ENCODE measurements around the gene BCO2.

Gene BCO2

DNA sequence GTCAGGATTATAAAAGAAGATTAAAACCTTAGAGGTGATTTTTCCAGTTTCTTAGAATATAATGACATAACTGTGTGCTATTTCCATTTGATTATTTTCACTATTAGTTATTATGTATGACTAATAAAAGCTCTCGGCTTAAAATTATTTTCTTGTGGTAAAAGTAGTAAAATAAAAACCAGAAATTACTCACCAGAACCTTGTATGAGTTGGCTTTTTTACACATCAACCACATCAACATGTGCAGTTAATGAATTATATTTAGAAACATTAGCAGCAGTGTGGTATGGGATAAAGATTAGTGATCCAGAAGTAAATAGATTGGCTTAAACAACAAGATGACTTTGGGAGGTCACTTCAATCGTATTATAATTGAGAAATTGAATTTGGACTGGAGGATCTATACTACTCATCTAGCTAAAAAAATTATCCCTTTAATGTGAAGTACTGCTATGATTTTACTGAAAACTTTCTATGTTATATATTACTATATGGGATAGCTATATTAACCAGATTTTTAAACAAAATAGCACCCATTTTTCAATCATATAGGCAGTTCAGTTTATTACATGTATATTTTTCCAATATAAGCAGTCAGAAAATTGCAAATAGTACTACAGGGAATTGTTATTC, 2.8 kb upstream of the BCO2 start (continued):
- no peak for TF ChIP-seq SP3 (tag by site-specific recombination; IDR thresholded peaks at IDR 0.05)
- no peak for TF ChIP-seq OVOL3 (tag by site-specific recombination; IDR thresholded peaks at IDR 0.05)
- no peak for TF ChIP-seq MZF1 (tag by site-specific recombination; IDR thresholded peaks at IDR 0.05; ENCODE audit: borderline replicate concordance)
- no peak for TF ChIP-seq ZNF501 (tag by site-specific recombination; IDR thresholded peaks at IDR 0.05)
- no peak for TF ChIP-seq ZNF311 (tag by site-specific recombination; IDR thresholded peaks at IDR 0.05; ENCODE audit: borderline replicate concordance)
- TF ChIP-seq ZNF747 (tag by site-specific recombination; IDR thresholded peaks at IDR 0.05): no peak
- no peak for TF ChIP-seq BCL11A (tag by site-specific recombination; IDR thresholded peaks at IDR 0.05; ENCODE audit: low read depth)
- no peak for TF ChIP-seq ZNF785 (tag by site-specific recombination; IDR thresholded peaks at IDR 0.05)

- Histone ChIP-seq H3K4me1 (ENCODE audit: control insufficient read depth, insufficient read depth, low read length) (peaks cover 3% of the 10 kb centered on the region; the same call in 1 of the 2 replicates), H3K36me3 (ENCODE audit: control insufficient read depth in 2 of 2, insufficient read depth in 1 of 2, low read length in 2 of 2) (no peaks in the 10 kb centered on the region), H3K4me3 (ENCODE audit: low read depth, low read length) (no peak overlapping the region), H3K9me3 (ENCODE audit: control insufficient read depth, insufficient read depth, low read depth, low read length) (no peaks in the 10 kb centered on the region), H3K27ac (ENCODE audit: extremely low read depth, low read depth, low read length) (no peak overlapping the region)
- TF ChIP-seq, protein P1, sequence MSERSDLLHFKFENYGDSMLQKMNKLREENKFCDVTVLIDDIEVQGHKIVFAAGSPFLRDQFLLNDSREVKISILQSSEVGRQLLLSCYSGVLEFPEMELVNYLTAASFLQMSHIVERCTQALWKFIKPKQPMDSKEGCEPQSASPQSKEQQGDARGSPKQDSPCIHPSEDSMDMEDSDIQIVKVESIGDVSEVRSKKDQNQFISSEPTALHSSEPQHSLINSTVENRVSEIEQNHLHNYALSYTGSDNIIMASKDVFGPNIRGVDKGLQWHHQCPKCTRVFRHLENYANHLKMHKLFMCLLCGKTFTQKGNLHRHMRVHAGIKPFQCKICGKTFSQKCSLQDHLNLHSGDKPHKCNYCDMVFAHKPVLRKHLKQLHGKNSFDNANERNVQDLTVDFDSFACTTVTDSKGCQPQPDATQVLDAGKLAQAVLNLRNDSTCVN (tag by site-specific recombination; optimal IDR thresholded peaks at IDR 0.05): no peak
- TF ChIP-seq ZBTB17 (tag by site-specific recombination; IDR thresholded peaks at IDR 0.05): no peak
- no peak for TF ChIP-seq ZNF529 (tag by site-specific recombination; IDR thresholded peaks at IDR 0.05; ENCODE audit: insufficient replicate concordance)
- no peak for TF ChIP-seq ZNF701 (tag by site-specific recombination; IDR thresholded peaks at IDR 0.05)
- no peak for TF ChIP-seq ZNF221 (tag by site-specific recombination; IDR thresholded peaks at IDR 0.05; ENCODE audit: borderline replicate concordance)
- 0 out of 2 replicates have a peak, but pooled peaks have one; percentile 29 for TF ChIP-seq PRDM1 (tag by site-specific recombination; IDR thresholded peaks at IDR 0.05)
- no peak for TF ChIP-seq ZSCAN18 (tag by site-specific recombination; IDR thresholded peaks at IDR 0.05)
- CTCF ChIA-PET: interaction anchor here (1.2 to 1.9 kb wide), 2 partner anchors 12 to 60 kb away, joined by 3 to 10 read pairs; no protein-coding TSS in a partner anchor
- POLR2A ChIA-PET: no interaction called here
These were observed 2.2 kb upstream of the BCO2 start for GRCh38 chr11:112173152-112173551.

GRCh38 chr11:112175599-112175952, 264 bp downstream of the BCO2 start:
- H3K9me3 ChIP-seq (ENCODE audit: control insufficient read depth, insufficient read depth, low read depth, low read length): no peaks in the 10 kb centered on the region
- no peak for TF ChIP-seq ZNF426 (tag by site-specific recombination; IDR thresholded peaks at IDR 0.05)
- peak; percentile 57 for TF ChIP-seq ZBTB17 (tag by site-specific recombination; IDR thresholded peaks at IDR 0.05)
- TF ChIP-seq, protein P2, sequence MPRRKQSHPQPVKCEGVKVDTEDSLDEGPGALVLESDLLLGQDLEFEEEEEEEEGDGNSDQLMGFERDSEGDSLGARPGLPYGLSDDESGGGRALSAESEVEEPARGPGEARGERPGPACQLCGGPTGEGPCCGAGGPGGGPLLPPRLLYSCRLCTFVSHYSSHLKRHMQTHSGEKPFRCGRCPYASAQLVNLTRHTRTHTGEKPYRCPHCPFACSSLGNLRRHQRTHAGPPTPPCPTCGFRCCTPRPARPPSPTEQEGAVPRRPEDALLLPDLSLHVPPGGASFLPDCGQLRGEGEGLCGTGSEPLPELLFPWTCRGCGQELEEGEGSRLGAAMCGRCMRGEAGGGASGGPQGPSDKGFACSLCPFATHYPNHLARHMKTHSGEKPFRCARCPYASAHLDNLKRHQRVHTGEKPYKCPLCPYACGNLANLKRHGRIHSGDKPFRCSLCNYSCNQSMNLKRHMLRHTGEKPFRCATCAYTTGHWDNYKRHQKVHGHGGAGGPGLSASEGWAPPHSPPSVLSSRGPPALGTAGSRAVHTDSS (tag by site-specific recombination; IDR thresholded peaks at IDR 0.05): peak; percentile 71
- TF ChIP-seq ZNF335 (tag by site-specific recombination; conservative IDR thresholded peaks at IDR 0.05): peak; percentile 2
- no peak for TF ChIP-seq OSR2 (tag by site-specific recombination; IDR thresholded peaks at IDR 0.05)
- no peak for TF ChIP-seq ZNF157 (tag by site-specific recombination; IDR thresholded peaks at IDR 0.05)
- H3K36me3 ChIP-seq (ENCODE audit: control insufficient read depth in 2 of 2, insufficient read depth in 1 of 2, low read length in 2 of 2): no peaks in the 10 kb centered on the region
- POLR2A ChIA-PET: no interaction called here
- no peak overlapping the region for H3K27ac ChIP-seq (ENCODE audit: extremely low read depth, low read depth, low read length)
- CTCF ChIA-PET: interaction anchor here (0.5 to 5.2 kb wide), 18 partner anchors 8 to 1622 kb away, joined by 3 to 64 read pairs (median 4); no protein-coding TSS in a partner anchor
- H3K4me1 ChIP-seq (ENCODE audit: control insufficient read depth, insufficient read depth, low read length): peaks cover 3% of the 10 kb centered on the region; the same call in 1 of the 2 replicates
- peak overlapping the region; percentile 2 for H3K4me3 ChIP-seq (ENCODE audit: low read depth, low read length)
